ENCODE data around the gene BIRC2. TPM values are rescaled to one million over a fixed set of nuclear protein-coding genes. Genes with fewer than 3 reads are reported as not detected.
"Not testable (repeated sequence)": the region's sequence is repeated elsewhere in the genome, so short reads cannot be mapped to it uniquely, and the experiment has no call there.

The BIRC2 gene
- 46.0 and 51.3 TPM in 2 replicates for total RNA-seq
- long read RNA-seq, transcript BIRC2-208 (10 exons, 2,617 nt) = minor isoform, 6 of 326 reads
- long read RNA-seq, transcript BIRC2-201 (9 exons, 3,743 nt) = major isoform, 173 of 326 reads
- long read RNA-seq, partial matches to known transcripts = 116 of 326 reads
- long read RNA-seq, other reads (novel, unspliced or antisense) = 30 of 326 reads

GRCh38 chr11:102346748-102347461 lies at the start of gene BIRC2:
TSS of gene BIRC2 (plus strand) at chr11:102347214. CDS start at chr11:102349855, 2,641 bp downstream.
- peak within 1 kb of the TSS; percentile 100 for H3K27ac Mint-ChIP-seq (ENCODE audit: unreplicated experiment)
- H3K4me3 Mint-ChIP-seq (ENCODE audit: unreplicated experiment) = peak within 1 kb of the TSS; percentile 96
- peak; percentile 99 for DNase-seq (ENCODE audit: extremely low spot score, unreplicated experiment)
- H3K4me1 Mint-ChIP-seq (ENCODE audit: unreplicated experiment) = peaks cover 45% of the 10 kb centered on the region
- H3K36me3 Mint-ChIP-seq (ENCODE audit: unreplicated experiment) = peaks cover 7% of the 10 kb centered on the region
- no peaks in the 10 kb centered on the region for H3K9me3 Mint-ChIP-seq (ENCODE audit: unreplicated experiment)
- H3K27me3 Mint-ChIP-seq (ENCODE audit: unreplicated experiment) = no peaks in the 10 kb centered on the region
- TF ChIP-seq, protein P1, sequence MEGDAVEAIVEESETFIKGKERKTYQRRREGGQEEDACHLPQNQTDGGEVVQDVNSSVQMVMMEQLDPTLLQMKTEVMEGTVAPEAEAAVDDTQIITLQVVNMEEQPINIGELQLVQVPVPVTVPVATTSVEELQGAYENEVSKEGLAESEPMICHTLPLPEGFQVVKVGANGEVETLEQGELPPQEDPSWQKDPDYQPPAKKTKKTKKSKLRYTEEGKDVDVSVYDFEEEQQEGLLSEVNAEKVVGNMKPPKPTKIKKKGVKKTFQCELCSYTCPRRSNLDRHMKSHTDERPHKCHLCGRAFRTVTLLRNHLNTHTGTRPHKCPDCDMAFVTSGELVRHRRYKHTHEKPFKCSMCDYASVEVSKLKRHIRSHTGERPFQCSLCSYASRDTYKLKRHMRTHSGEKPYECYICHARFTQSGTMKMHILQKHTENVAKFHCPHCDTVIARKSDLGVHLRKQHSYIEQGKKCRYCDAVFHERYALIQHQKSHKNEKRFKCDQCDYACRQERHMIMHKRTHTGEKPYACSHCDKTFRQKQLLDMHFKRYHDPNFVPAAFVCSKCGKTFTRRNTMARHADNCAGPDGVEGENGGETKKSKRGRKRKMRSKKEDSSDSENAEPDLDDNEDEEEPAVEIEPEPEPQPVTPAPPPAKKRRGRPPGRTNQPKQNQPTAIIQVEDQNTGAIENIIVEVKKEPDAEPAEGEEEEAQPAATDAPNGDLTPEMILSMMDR (IDR thresholded peaks at IDR 0.05) = peak; percentile 79

DNA sequence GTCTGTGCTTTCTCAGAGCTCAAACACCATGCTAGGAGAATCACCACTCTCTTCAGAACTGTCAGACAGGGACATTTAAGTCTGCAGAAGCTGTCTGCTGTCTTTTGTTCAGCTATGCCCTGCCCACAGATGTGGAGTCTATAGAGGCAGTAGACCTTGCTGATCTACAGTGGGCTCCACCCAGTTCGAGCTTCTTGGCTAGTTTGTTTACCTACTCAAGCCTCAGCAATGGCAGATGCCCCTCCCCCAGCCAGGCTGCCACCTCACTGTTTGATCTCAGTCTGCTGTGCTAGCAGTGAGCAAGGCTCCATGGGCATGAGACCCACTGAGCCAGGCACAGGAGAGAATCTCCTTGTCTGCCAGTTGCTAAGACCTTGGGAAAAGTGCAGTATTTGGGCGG lies 46.2 kb upstream of the BIRC2 start:
- H3K27ac Mint-ChIP-seq (ENCODE audit: unreplicated experiment); H3K4me1 Mint-ChIP-seq (ENCODE audit: unreplicated experiment); H3K4me3 Mint-ChIP-seq (ENCODE audit: unreplicated experiment); DNase-seq (ENCODE audit: extremely low spot score, unreplicated experiment); H3K27me3 Mint-ChIP-seq (ENCODE audit: unreplicated experiment); H3K36me3 Mint-ChIP-seq (ENCODE audit: unreplicated experiment): not testable (repeated sequence)
- H3K9me3 Mint-ChIP-seq (ENCODE audit: unreplicated experiment) = peaks cover 17% of the 10 kb centered on the region

GRCh38 chr11:102302241-102302640 lies 44.8 kb upstream of the BIRC2 start:
- Mint-ChIP-seq H3K27me3 (ENCODE audit: unreplicated experiment) (no peaks in the 10 kb centered on the region), H3K4me3 (ENCODE audit: unreplicated experiment) (no peak overlapping the region), H3K27ac (ENCODE audit: unreplicated experiment) (no peak overlapping the region), H3K4me1 (ENCODE audit: unreplicated experiment) (peaks cover 18% of the 10 kb centered on the region), H3K9me3 (ENCODE audit: unreplicated experiment) (peaks cover 17% of the 10 kb centered on the region), H3K36me3 (ENCODE audit: unreplicated experiment) (no peaks in the 10 kb centered on the region)
- DNase-seq (ENCODE audit: extremely low spot score, unreplicated experiment) = no peak
- TF ChIP-seq, protein P1 (IDR thresholded peaks at IDR 0.05) = no peak

DNA sequence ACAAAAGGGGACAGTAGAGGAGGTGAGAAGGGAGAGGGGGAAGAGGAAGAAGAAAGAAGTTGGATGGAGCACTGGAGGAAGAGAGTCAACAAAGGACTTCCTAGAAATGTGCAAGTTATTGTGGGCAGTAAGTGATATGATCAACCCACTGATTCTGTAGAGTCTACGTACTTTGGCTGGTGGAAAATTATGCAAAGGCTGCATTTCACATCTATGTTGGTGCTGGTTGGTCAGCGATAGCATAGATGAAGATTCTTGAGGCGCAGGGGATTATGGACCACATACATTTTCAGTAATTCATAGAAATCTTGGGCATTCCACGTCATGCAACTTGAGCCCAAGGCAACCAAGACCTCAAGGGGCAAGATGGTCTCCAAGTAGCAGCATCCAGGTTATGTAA lies 42.3 kb upstream of the BIRC2 start:
- H3K9me3 Mint-ChIP-seq (ENCODE audit: unreplicated experiment) = peaks cover 17% of the 10 kb centered on the region
- H3K4me3 Mint-ChIP-seq (ENCODE audit: unreplicated experiment) = no peak overlapping the region
- no peaks in the 10 kb centered on the region for H3K27me3 Mint-ChIP-seq (ENCODE audit: unreplicated experiment)
- DNase-seq (ENCODE audit: extremely low spot score, unreplicated experiment) = no peak
- H3K4me1 Mint-ChIP-seq (ENCODE audit: unreplicated experiment) = peaks cover 20% of the 10 kb centered on the region
- TF ChIP-seq, protein P1 (IDR thresholded peaks at IDR 0.05) = no peak
- H3K27ac Mint-ChIP-seq (ENCODE audit: unreplicated experiment) = no peak overlapping the region
- no peaks in the 10 kb centered on the region for H3K36me3 Mint-ChIP-seq (ENCODE audit: unreplicated experiment)

- H3K36me3 Mint-ChIP-seq (ENCODE audit: unreplicated experiment) = no peaks in the 10 kb centered on the region
- DNase-seq (ENCODE audit: extremely low spot score, unreplicated experiment) = no peak
- H3K9me3 Mint-ChIP-seq (ENCODE audit: unreplicated experiment) = peaks cover 17% of the 10 kb centered on the region
- H3K27me3 Mint-ChIP-seq (ENCODE audit: unreplicated experiment) = no peaks in the 10 kb centered on the region
- H3K27ac Mint-ChIP-seq (ENCODE audit: unreplicated experiment) = no peak overlapping the region
- peaks cover 20% of the 10 kb centered on the region for H3K4me1 Mint-ChIP-seq (ENCODE audit: unreplicated experiment)
- TF ChIP-seq, protein P1 (IDR thresholded peaks at IDR 0.05) = no peak
- no peak overlapping the region for H3K4me3 Mint-ChIP-seq (ENCODE audit: unreplicated experiment)
Observed at GRCh38 chr11:102305352-102306047, 41.5 kb upstream of the BIRC2 start.

All from osteocyte (in vitro differentiated cells).